ENCODE results near the gene MED26. TPM values are rescaled to one million over a fixed set of nuclear protein-coding genes. Genes with fewer than 3 reads are reported as not detected.

The MED26 gene
- total and polyA plus RNA-seq, 2 experiments from 2014 or later = 9.1 to 14.2 TPM

DNA sequence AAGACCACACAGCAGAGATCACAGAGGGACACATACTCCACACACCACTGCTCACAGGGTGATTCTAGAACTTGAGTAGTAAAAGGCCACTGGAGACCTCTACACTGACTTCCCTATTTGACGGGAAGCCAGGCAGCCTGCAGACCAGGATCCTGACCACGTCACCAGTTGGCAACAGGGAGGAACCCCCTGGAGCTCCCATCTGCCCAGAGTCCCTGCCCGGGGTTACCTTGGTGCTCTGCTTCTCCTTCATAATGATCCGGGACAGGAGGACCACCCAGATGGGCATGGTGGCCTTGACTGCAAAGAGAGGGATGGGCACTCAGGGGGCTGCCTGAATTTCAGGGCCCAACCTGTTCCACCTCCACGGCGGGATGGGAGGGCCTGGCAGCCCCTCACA lies 56.7 kb downstream of the MED26 start:
- H3K27me3 ChIP-seq = no peaks in the 10 kb centered on the region
- peak overlapping the region; percentile 53 for H3K27ac ChIP-seq
- H3K4me3 ChIP-seq = peak overlapping the region; percentile 97
- peak in 1 of 2 donors; percentile 51 for DNase-seq (ENCODE audit: low read depth in 1 of 2, low spot score in 1 of 2)
- H3K36me3 ChIP-seq = peaks cover 8% of the 10 kb centered on the region
- H3K9me3 ChIP-seq (ENCODE audit: low read depth) = no peaks in the 10 kb centered on the region
- TF ChIP-seq, protein P1, sequence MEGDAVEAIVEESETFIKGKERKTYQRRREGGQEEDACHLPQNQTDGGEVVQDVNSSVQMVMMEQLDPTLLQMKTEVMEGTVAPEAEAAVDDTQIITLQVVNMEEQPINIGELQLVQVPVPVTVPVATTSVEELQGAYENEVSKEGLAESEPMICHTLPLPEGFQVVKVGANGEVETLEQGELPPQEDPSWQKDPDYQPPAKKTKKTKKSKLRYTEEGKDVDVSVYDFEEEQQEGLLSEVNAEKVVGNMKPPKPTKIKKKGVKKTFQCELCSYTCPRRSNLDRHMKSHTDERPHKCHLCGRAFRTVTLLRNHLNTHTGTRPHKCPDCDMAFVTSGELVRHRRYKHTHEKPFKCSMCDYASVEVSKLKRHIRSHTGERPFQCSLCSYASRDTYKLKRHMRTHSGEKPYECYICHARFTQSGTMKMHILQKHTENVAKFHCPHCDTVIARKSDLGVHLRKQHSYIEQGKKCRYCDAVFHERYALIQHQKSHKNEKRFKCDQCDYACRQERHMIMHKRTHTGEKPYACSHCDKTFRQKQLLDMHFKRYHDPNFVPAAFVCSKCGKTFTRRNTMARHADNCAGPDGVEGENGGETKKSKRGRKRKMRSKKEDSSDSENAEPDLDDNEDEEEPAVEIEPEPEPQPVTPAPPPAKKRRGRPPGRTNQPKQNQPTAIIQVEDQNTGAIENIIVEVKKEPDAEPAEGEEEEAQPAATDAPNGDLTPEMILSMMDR (IDR thresholded peaks at IDR 0.05; ENCODE audit: low read depth, low read length) = no peak
- peaks cover 6% of the 10 kb centered on the region for H3K4me1 ChIP-seq (ENCODE audit: low read depth)

DNA sequence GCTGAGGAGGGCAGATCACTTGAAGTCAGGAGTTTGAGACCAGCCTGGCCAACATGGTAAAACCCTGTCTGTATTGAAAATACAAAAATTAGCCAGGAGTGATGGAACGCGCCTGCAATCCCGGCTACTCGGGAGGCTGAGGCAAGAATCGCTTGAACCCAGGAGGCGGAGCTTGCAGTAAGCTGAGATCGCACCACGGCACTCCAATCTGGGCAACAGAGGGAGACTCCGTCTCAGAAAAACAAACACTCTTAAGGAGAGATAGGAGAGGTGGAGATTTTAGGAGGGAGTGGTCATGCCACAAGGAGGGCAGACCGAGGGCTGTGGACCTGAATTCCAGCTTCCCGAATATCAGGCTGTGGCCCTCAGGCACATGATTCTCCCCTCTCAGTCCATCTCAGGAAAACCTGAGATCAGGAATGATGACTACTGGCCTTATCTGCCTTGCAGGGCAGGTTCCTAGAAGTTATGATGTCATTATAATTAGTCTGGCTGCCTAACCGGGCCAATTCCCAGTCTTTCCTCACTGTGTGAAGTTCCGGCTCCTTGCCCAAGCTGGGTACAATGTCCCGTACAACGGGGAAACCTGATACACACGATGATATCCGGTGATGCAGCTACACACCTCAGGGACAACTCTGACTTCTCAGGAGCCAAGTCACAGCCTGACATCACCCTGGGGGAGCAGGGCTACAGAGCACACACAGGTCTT lies 58.2 kb downstream of the MED26 start:
- peaks cover 14% of the 10 kb centered on the region for H3K36me3 ChIP-seq
- no peaks in the 10 kb centered on the region for H3K9me3 ChIP-seq (ENCODE audit: low read depth)
- TF ChIP-seq, protein P1 (IDR thresholded peaks at IDR 0.05; ENCODE audit: low read depth, low read length) = no peak
- DNase-seq (ENCODE audit: low read depth in 1 of 2, low spot score in 1 of 2) = no peak
- H3K4me3 ChIP-seq = no peak overlapping the region
- peaks cover 6% of the 10 kb centered on the region for H3K4me1 ChIP-seq (ENCODE audit: low read depth)
- H3K27me3 ChIP-seq = no peaks in the 10 kb centered on the region
- H3K27ac ChIP-seq = no peak overlapping the region

DNA sequence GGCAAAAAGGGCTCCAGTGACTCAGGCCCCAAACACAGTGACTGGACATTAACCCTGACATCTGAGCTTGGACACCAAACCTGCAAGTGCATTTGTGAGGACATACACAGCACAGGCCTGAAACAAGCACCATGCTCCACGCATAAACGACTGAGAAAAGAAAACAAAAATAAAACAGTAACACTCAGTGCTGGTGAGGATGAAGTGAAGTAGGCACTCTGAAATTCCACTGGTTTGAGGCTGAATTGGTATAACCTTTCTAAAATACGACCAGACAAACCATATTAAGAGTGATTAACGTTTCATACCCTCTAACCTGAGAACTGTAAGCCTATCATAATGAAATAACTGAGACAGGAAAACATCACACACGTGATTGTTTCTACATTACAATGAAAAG lies 61.3 kb downstream of the MED26 start:
- TF ChIP-seq, protein P1 (IDR thresholded peaks at IDR 0.05; ENCODE audit: low read depth, low read length) = no peak
- Histone ChIP-seq H3K27me3 (no peaks in the 10 kb centered on the region), H3K27ac (no peak overlapping the region), H3K36me3 (peaks cover 34% of the 10 kb centered on the region), H3K4me3 (no peak overlapping the region), H3K4me1 (ENCODE audit: low read depth) (no peaks in the 10 kb centered on the region), H3K9me3 (ENCODE audit: low read depth) (no peaks in the 10 kb centered on the region)
- DNase-seq (ENCODE audit: low read depth in 1 of 2, low spot score in 1 of 2) = no peak

DNA sequence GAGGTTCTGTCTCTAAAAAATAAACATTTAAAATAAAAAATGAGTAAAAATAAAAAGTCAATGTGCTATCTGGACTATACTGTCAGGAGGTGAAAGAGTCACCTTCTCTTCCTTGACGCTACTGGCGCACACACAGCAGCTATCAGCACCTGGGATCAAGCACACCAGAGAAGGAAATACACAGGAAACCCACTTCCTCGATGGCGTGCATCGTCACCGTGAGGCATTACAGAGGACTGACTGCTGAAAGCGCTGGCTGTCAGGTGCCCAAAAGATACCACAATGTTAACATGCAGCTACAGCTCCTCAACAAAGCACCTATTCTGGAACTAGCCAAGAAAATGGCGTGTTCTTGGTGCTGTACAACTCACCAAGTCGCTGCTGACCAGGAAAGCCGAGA lies 61.8 kb downstream of the MED26 start:
- Histone ChIP-seq H3K9me3 (ENCODE audit: low read depth) (no peaks in the 10 kb centered on the region), H3K27me3 (no peaks in the 10 kb centered on the region), H3K4me1 (ENCODE audit: low read depth) (no peaks in the 10 kb centered on the region), H3K36me3 (peaks cover 34% of the 10 kb centered on the region), H3K27ac (no peak overlapping the region), H3K4me3 (no peak overlapping the region)
- no peak for DNase-seq (ENCODE audit: low read depth in 1 of 2, low spot score in 1 of 2)
- TF ChIP-seq, protein P1 (IDR thresholded peaks at IDR 0.05; ENCODE audit: low read depth, low read length) = no peak

DNA sequence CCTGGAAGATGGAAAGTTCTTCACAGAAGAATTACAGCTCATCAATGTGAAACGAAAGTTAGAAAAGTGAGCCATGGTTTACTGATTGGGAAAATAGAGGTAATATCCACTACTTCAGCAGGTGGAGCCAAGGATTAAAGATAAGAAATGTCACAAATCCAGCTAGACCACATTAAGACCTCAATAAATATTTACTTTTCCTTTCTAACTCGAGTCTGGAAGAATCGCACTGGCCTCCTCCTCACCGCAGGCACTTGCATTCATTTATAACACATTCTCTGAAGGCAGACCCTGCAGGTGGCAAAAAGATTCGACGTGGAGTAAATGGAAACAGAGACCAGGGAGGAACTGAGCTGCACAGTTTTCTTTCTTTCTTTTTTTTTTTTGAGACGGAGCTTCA lies 63.2 kb downstream of the MED26 start:
- H3K27me3 ChIP-seq = no peaks in the 10 kb centered on the region
- H3K27ac ChIP-seq = no peak overlapping the region
- no peak for DNase-seq (ENCODE audit: low read depth in 1 of 2, low spot score in 1 of 2)
- H3K9me3 ChIP-seq (ENCODE audit: low read depth) = no peaks in the 10 kb centered on the region
- no peaks in the 10 kb centered on the region for H3K4me1 ChIP-seq (ENCODE audit: low read depth)
- peaks cover 34% of the 10 kb centered on the region for H3K36me3 ChIP-seq
- TF ChIP-seq, protein P1 (IDR thresholded peaks at IDR 0.05; ENCODE audit: low read depth, low read length) = no peak
- H3K4me3 ChIP-seq = no peak overlapping the region
